Stimulated activated CD4-positive, alpha-beta T cell treated with anti-CD3 and anti-CD28 coated beads, Interleukin-1b, Interleukin-23, amount 100 ng/mL, for 4 hours (primary cell): Measurements from ENCODE around the gene MICALL1.
"Not testable (repeated sequence)": the region's sequence is repeated elsewhere in the genome, so short reads cannot be mapped to it uniquely, and the experiment has no call there.

ENCODE experiments used
- DNase-seq, 2 donors: peaks; one replicate each; pipeline ENCODE4 v3.0.0-alpha.2; 2020; ENCODE audit warnings: low read depth in 2 of 2

MICALL1 gene

DNA sequence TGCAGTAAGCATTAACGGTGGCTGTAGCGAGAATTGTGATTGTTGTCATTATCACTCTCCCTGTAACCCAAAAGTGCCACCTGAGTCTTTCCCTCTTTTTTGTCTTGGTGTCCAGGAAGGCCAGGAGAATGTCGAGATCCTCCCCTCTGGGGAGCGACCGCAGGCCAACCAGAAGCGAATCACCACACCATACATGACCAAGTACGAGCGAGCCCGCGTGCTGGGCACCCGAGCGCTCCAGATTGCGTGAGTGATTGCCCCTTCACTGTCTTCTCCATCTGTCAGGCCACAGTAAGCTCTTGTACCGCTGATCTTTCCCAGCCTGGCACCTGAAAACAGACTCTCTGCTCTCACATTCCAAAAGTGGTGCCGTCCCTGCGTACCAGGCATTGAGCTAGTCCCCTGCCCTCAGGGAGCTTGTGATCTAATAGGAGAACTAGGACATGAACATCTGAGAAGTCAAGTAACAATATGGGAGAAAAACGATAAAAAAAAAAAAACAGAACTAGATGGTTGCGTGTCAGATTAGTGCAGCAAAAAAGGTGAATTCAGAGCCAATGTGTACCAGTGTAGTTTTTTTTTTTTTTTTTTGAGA is 53.2 kb downstream of the MICALL1 start:
- DNase-seq = no peak

DNA sequence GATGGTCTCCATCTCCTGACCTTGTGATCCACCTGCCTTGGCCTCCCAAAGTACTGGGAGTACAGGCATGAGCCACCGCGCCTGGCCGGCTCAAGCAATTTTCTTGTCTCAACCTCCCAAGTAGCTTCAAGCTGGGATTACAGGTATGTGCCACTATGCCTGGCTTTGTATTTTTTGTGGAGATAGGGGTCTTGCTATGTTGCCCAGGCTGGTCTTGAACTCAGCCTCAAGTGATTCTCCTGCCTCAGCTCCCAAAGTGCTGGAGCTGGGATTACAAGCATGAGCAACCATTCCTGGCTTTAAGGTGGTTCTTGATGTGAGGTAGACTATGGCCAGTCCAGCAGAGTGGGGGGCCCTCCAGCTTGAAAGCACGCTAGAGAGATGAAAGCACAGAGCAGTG is 55.0 kb downstream of the MICALL1 start:
- no peak for DNase-seq

DNA sequence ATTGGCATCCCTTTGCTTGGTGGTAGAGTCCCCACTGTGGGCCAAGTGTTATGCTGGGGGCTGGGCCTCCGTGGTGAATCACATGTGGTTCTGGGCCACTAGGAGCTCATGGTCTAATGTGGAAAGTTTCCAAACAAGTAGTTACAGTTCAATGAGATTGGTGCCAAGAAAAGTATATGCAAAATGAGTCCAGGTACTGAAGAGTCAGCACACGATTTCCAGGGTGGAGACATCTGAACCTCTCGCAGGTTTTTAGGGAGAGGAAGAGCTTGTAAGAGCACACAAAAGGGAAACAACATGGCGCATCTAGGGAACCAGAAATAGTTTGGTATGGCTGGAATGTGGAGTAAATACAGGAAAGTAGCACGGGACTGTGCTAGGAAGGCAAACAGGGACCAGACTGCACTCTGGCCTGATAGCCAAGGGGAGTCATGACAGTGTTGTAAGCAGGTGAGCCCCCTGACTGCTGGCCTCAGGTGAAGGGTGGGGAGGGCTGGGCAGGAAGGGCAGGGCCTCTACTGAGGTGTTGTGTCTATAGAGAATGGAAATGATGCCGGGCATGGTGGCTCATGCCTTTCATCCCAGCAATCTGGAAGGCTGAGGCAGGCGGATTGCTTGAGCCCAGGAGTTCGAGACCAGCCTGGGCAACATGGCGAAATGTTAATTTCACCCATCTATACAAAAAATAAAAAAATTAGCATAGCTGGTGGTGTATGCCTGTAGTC is 60.0 kb downstream of the MICALL1 start:
- no peak for DNase-seq

- no peak for DNase-seq
These were observed 61.0 kb downstream of the MICALL1 start for GRCh38 chr22:37967147-37967546.

DNA sequence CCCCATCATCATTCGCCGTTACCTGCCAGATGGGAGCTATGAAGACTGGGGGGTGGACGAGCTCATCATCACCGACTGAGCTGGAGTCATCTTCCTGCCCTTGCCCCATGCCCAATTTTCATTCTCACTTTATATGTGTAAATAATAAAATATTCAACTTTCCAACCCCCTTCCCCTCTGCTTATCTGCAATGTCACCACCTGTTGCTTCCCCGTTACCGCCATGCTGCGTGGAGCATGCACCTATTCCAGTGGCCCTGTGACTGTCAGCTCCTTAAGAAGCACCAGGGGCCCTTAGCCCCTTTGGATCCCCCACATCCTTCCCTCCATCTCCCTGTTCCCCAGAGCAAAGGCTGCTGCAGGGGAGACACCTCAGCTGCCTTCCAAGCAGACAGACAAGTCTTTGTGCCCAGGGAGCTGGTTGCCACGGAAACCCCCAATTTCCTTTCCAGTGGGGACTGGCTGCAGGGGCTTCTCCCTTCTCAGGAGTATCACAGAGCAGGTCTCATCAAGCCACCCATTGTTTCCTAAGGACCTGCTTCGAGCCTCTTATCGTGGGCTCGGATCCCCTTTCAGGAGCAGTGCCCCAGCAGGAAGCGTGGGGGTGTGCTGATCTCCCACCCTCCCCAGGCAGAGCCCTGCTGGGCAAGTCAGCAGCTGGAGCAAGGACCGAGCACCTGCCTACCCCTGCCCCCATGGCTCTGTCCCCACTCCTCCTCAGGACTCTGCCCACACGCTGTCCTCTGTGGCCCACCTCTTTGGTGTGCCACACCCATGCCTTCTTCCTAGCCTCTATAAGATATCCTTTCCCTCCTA is 61.7 kb downstream of the MICALL1 start:
- no peak for DNase-seq

DNA sequence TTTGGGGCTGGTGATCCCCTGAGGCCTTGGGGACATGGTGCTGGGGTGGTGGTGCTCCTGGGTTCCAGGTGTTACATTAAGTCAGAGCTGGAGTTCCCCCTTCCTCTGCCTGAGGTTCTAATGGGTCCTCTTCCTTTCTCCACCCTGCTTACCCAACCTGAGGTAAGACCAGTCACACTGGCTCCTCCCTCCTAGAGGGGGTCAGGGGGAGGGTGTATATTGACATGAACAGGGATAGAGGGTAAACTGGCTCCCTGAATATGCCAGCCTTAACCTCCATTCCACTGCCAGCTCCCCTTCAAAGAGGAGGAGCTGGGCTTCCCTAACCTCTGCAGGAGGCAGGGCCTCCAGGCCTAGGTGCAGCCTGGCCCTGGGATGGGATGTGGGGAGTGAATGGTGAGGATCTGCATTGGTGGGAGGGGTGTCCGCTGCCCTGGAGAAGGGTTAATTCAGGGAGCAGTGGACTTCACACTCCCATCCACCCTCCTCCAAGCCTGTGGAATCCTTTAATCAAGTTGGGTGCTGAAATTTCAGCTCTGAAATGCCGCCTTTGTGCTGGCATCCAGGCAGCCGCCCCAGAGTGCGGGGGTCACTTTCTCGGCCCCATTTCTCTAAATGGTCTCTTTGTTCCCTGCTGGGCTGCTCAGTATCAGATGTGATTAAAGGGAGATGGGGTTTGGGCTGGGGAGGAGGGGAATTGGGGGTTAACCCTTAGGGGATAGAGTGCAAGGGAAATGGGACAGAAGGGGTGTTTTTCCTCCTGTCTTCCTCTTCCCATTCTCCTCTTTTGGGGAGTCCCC is 62.6 kb downstream of the MICALL1 start:
- DNase-seq = no peak

DNA sequence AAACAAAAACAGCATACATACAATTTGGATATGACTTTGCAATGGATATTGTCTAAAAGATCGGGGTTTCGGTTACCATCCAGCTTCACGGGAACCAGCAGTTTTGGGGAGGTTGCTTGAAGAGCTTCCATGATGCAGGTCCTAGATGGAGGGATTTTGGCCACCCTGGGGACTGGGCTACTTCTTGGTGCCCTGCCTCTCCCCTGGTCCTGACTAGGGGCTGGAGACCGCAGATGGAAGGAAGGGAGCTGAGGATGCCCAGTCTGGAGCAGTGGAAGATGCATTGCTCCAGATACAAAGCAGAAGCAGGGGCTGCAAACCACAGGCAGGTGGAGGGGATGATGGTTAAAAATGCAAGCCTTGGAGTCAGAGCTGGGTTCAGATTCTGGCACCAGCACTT is 64.8 kb downstream of the MICALL1 start:
- DNase-seq = no peak

GRCh38 chr22:37971475-37972434 is 65.7 kb downstream of the MICALL1 start:
- no peak for DNase-seq

- DNase-seq = no peak
These were observed 66.4 kb downstream of the MICALL1 start for GRCh38 chr22:37972527-37972926.

DNA sequence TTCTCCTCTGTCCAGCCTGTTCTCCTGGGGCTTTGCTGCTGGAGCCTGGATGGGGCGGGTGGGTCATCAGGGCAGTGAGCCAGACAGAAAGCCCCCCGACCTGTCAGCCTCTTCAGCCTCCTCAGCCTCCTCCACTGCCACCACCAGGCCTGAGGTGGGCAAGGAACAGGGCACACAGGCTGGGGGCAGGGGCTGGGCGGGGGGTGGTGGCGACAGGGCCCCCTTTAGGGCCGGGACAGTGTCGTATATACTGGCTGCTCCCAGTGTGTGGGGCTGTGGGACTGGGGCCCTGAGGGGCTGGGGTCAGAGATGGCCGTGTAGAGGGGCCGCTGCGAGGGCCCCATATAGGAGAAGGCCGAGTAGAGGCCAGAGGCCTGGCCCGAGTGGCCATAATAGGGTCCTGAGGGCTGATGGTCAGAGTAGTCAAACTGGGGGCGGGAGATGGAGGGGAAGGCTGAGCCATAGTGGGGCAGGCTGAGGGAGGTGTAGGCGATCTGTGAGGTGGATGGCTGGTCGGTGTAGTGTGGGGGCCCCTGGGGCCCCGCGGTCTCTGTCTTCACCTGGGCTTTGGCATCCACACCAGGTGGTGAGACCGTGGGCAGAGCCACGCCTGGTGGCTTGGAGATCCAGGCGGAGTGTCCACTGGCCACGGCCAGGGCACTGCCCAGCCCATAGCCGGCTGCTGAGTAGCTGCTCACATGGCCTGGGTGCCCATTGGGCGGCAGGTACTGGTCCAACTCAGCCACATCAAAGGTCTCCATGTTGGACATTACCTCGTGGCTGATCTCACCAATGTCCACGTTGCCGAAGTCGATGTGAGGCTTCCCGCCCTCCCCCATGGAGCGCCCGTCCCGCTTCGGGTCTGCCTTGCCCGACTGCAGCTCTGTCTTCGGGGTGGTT is 67.4 kb downstream of the MICALL1 start:
- no peak for DNase-seq

GRCh38 chr22:37975153-37975552 is 69.1 kb downstream of the MICALL1 start:
- DNase-seq = no peak

- DNase-seq = not testable (repeated sequence)
These were observed 69.9 kb downstream of the MICALL1 start for GRCh38 chr22:37976022-37976421.

GRCh38 chr22:37976547-37976946 is 70.5 kb downstream of the MICALL1 start:
- DNase-seq = no peak

DNA sequence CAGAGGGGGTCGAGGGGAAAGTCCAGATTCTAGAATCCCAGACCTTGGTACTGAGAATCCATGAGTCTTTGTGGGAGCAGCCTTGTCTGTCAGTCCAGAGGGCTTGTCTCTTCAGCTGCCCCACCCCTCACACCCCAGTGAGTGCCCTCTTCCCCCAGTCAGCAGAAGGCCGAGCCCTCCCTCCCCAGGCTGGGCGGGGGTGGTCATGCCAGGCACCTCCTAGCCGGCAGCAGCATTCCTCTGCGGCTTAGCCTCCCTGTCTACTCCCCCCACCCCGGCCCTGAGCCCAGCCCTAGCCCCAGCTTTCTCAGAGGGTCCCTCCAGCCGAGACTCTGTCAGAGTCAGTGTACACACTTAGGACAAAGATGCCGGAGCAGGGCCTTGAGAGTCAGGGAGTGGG is 73.7 kb downstream of the MICALL1 start:
- no peak for DNase-seq

- DNase-seq = no peak
These were observed 75.3 kb downstream of the MICALL1 start for GRCh38 chr22:37981282-37982011.

DNA sequence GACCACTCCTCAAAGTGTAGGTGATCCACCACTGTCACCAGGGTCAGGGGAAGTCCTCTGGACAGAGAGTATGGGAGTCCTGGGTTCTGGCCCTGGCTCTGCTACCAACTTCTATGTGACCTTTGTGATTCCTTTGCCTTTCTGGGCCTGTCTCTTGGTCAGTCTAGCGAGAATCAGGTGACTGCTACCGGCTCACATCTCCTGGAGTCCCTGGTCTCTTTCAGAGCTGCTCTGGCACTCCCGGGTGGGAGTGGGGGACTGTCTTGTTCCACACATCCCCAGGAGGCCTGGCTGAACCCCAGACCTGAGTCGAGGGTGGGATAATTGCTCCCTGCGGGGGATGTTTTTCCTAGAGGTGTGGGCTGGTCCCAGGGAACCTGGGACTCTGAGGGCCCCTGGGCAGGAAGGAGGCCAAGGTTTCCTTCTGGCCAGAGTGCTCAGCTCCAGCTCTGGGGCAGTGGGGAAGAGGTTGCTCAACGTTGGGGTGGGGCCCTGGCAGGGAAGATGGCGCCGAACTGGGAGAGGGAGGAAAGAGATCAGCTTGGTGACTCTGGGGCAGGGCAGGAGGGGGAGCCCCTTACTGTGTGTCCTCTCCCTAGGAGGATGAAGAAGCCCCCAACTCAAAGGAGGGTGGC is 76.2 kb downstream of the MICALL1 start:
- DNase-seq = no peak

DNA sequence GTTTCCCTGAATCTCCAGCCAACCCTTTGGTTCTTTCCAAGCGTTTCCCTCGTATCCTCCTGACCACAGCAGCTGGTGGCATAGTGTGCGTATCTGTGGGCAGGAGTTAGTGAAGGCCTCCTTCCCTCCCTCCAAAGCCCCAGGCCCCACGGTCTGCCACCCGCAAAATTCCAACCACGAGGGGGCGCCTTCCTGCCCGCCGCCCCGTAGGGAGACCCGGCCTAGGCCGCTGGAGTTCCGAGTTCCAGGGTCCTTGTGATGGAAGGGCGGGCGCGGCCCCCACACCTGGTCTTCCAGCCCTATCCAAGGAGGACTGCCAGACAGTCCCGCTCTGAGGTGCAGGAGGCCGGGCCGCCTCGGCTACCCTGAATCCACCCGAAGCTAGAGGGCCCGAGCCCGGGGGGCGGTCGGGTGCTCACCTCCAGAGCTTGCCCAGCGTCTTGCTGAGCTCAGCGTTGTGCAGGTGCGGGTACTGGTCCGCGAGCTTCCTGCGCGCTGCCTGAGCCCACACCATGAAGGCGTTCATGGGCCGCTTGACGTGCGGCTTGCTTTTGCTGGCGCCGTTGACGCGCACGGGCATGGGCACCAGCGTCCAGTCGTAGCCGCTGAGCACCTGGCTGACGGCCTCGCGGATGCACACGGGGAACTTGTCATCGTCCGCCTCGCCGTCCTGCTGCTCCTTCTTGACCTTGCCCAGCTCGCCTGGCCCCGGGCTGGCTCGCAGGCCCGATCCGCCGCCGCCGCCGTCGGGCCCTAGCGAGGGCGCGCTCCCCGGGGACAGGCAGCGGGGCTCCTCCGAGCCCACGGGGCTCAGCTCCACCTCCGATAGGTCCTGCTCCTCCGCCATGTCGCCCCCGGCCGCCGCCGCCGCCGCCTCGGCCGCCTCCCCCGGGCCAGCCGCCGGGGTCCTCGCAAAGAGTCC is 77.1 kb downstream of the MICALL1 start:
- no peak for DNase-seq
